Cerebellar nuclear complex (tissue), 1 donor: ENCODE measurements around the gene COX7C.

Experiments
- DNase-seq, 2 experiments: peaks; one replicate each; lab custom pipeline; 2025; lab: John Stamatoyannopoulos, UW

COX7C gene

DNA sequence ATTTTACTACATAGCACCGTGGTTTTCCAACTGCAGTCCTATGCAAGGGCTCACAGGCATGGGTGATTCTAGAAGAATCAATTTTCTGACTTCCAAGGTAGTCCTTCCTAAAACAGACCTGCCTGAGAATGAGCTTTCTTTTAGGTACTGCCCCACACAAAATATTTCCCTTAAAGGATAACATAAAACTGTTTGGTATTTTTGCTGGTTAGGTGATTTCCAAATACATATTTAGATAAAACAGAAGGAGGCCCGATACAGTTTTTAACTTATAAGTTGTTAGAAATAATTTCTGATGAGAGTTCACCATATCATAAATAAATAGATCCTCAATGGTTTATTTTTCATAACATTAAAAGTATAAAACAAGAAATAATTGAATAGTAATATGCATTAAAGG lies 46.4 kb downstream of the COX7C start:
- DNase-seq: no peak

DNA sequence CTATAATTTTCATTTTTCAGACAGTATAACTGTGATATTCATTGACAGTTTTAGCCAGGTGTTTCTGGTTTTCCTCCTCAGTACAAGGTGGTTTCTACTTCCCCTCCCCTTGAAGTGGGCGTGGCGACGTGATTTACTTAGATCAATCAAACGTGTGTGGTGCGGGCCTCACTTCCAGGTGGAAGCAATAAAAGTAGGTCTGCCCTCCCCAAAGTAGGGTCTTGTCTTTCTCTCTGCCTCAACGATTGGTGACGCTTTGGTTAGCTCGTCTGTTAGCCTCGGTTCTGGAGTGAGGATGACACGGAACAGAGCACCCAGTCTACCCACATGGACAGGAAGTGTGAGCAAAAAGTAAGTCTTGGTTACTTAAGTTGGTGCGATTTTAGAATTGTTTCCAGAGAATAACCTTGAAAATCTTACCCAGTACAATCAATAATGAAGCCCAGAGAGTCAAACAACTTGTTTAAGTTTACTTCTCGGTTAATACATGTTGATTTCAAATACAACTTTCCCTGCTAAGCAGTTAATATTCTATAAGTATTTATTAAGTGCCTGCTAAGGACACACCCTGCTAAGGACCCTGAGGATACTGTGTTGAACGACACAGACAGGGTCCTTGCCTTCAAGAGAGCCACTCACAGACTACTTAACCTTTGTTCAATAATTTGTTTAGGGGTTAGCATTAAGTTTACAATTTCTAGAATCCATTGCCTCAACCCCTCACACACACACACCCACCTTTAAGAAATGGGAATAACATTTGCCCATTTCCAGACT lies 48.4 kb downstream of the COX7C start:
- DNase-seq: no peak

DNA sequence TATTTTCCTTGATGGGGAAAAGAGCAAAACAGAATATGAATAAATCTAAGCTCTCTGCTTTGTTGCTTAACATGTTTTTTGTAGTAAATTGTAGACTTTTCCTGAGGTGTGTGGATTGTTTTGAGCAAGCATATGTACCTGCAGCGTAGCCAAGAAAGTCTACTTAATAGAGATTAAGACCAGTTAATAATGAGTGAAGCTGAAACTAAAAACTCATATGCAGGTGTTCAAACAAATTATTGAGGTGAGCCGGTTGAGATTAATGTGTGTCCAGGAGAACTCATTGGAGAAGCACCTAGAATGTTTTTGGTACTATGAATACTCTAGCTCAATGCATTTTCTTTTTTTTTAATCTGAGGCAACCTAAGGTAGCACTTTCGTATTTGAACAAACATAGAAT lies 49.2 kb downstream of the COX7C start:
- no peak for DNase-seq
